Activated CD8-positive, alpha-beta T cell treated with anti-CD3 and anti-CD28 coated beads, Interleukin-2, amount 10 ng/mL, durations not matched to agents 7 days and 5 days (primary cell): Measurements from ENCODE around the gene ASZ1. TPM values are rescaled to one million over a fixed set of nuclear protein-coding genes. Genes with fewer than 3 reads are reported as not detected.
"Not testable (repeated sequence)": the region's sequence is repeated elsewhere in the genome, so short reads cannot be mapped to it uniquely, and the experiment has no call there.

Experiments used
- ATAC-seq: fragments of 150-1000 bp; cut with Tn5 transposase; one replicate; pipeline ENCODE4 v1.10.0; 2021; ENCODE audit warnings: moderate library complexity
- CTCF ChIA-PET: fragments of 350-600 bp; sonication (Branson Sonifier 250); formaldehyde crosslinking; loops from one replicate; lab custom pipeline; 2021; ENCODE audit warnings: antibody characterized with exemption; lab: Charles Lee
- POLR2A ChIA-PET: fragments of 350-600 bp; sonication (Branson Sonifier 250); formaldehyde crosslinking; loops from one replicate; lab custom pipeline; 2021; ENCODE audit warnings: antibody characterized with exemption; lab: Charles Lee
- DNase-seq: peaks from one replicate; pipeline ENCODE4 v3.0.0-alpha.2; 2020
- H3K27ac Mint-ChIP-seq: one replicate; pipeline ENCODE4 v1.8.0; 2021; ENCODE audit warnings: mild to moderate bottlenecking, mixed read lengths
- H3K27me3 Mint-ChIP-seq: one replicate; pipeline ENCODE4 v1.8.0; 2021; ENCODE audit warnings: low read depth, mixed read lengths
- H3K36me3 Mint-ChIP-seq: one replicate; pipeline ENCODE4 v1.8.0; 2021; ENCODE audit warnings: low read depth, mixed read lengths
- H3K4me1 Mint-ChIP-seq: one replicate; pipeline ENCODE4 v1.8.0; 2021; ENCODE audit warnings: low read depth, mixed read lengths
- H3K4me3 Mint-ChIP-seq: one replicate; pipeline ENCODE4 v1.8.0; 2021; ENCODE audit warnings: mild to moderate bottlenecking, mixed read lengths
- H3K9me3 Mint-ChIP-seq: one replicate; pipeline ENCODE4 v1.8.0; 2022; ENCODE audit warnings: mixed read lengths; ENCODE audit not compliant: insufficient read depth
- total RNA-seq, 2 experiments: library from RNA; stranded (reverse); gene quantifications; one replicate each; pipeline ENCODE4 v1.2.3, GENCODE V29; 2021

ASZ1 gene
- total RNA-seq, 2 experiments from 2014 or later, result not detected

DNA sequence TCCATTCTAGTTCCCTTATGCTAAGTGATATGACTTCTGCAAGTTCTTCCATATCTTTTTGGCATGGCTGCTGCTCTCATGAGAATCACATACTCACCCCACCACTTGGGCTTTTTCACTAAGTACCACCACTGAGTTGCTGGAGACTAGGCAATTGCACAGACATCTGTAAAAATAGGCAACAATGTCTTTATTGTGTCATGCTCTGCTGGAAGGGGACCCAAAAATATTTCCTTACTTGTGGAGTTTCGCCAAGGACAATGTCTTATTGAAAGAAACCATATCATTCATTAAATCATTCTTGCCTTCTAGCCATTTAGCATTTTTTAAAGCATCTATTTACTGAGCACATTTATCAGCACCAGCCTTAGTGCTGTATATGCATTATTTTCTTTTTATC, 17.4 kb upstream of the ASZ1 start:
- H3K4me1 Mint-ChIP-seq, result no peaks in the 10 kb centered on the region
- ChIA-PET CTCF (no interaction called here), POLR2A (no interaction called here)
- H3K27me3 Mint-ChIP-seq, result no peaks in the 10 kb centered on the region
- ATAC-seq, result no peak
- no peaks in the 10 kb centered on the region for H3K9me3 Mint-ChIP-seq
- no peak overlapping the region for H3K4me3 Mint-ChIP-seq
- no peak for DNase-seq
- no peaks in the 10 kb centered on the region for H3K36me3 Mint-ChIP-seq
- no peak overlapping the region for H3K27ac Mint-ChIP-seq

DNA sequence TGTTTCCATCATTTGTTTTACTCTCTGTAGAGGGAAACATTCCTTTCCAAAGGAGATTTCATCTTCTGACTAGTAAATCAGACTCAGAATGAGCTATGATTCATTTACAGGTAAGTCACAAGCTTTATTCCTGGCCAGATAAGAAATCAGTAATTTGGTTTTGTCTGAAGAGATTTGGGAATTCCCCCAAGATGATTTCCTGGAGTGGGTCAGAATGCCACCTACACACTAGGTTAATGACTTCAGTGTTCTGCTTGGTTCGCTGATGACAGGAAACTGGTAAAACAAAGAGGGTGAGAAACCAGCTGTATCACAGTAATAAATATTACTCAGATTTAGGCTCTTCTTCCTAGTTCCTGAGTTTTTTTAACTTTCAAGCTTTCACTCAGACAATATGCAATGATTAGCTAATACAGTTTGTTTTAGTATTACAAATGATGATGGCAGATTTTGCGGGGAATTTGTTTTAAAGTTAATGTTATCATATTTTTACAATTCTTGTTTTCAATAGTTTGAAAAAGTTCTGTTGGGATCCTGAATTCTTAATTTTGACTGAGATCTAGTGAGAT, 8.3 kb upstream of the ASZ1 start:
- Mint-ChIP-seq H3K9me3 (no peaks in the 10 kb centered on the region), H3K4me1 (no peaks in the 10 kb centered on the region), H3K27me3 (peaks cover 3% of the 10 kb centered on the region), H3K27ac (no peak overlapping the region), H3K36me3 (no peaks in the 10 kb centered on the region), H3K4me3 (no peak overlapping the region)
- DNase-seq (no peak), ATAC-seq (no peak)
- ChIA-PET POLR2A (no interaction called here), CTCF (no interaction called here)

DNA sequence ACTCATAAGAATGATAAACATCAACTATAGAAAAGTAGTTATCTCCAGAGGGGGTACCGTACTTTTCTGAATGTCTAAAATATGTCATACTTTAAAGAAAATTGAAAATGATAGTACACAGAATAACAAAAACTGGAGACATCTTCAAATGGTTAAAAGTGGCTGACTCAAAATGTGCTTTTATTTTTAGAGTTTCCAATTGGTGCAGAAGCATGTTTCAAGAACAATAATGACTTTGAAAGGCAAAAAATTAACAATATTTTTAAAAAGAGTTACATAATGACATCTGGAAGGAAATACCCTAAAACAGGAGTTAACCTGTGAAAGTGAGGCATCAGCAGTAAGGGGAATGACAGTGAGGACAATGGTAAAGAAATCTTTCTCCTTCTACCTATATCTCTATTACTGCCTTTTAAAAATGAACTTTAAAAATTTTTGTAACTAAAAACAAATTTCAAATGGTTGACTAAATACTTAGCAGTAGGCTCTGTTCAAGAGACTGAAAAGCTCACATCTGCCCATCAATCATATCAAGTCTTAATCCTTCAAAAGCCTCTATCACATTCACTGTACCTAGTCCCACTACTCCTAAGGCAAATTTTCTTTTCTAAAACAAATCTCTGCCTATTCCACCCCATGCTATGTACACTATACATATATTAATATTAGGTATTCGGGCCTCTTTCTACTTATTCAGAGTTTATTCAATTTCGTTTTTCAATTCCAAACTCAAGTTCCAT, 3.0 kb downstream of the ASZ1 start:
- no peaks in the 10 kb centered on the region for H3K27me3 Mint-ChIP-seq
- no peak for ATAC-seq
- ChIA-PET CTCF (no interaction called here), POLR2A (no interaction called here)
- no peaks in the 10 kb centered on the region for H3K9me3 Mint-ChIP-seq
- no peak overlapping the region for H3K27ac Mint-ChIP-seq
- H3K4me1 Mint-ChIP-seq, result no peaks in the 10 kb centered on the region
- no peaks in the 10 kb centered on the region for H3K36me3 Mint-ChIP-seq
- DNase-seq, result no peak
- H3K4me3 Mint-ChIP-seq, result no peak overlapping the region

DNA sequence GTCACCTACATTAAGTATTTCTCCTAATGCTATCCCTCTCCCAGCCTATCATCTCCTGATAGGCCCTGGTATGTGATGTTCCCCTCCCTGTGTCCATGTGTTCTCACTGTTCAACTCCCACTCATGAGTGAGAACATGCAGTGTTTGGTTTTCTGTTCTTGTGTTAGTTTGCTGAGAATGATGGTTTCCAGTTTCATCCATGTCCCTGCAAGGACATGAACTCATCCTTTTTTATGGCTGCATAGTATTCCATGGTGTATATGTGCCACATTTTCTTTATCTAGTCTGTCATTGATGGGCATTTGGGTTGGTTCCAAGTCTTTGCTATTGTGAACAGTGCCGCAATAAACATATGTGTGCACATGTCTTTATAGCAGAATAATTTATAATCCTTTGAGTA, 12.7 kb downstream of the ASZ1 start:
- H3K27me3 Mint-ChIP-seq, DNase-seq, H3K27ac Mint-ChIP-seq, H3K4me1 Mint-ChIP-seq, POLR2A ChIA-PET, CTCF ChIA-PET, H3K9me3 Mint-ChIP-seq, H3K4me3 Mint-ChIP-seq, H3K36me3 Mint-ChIP-seq, ATAC-seq: not testable (repeated sequence)

DNA sequence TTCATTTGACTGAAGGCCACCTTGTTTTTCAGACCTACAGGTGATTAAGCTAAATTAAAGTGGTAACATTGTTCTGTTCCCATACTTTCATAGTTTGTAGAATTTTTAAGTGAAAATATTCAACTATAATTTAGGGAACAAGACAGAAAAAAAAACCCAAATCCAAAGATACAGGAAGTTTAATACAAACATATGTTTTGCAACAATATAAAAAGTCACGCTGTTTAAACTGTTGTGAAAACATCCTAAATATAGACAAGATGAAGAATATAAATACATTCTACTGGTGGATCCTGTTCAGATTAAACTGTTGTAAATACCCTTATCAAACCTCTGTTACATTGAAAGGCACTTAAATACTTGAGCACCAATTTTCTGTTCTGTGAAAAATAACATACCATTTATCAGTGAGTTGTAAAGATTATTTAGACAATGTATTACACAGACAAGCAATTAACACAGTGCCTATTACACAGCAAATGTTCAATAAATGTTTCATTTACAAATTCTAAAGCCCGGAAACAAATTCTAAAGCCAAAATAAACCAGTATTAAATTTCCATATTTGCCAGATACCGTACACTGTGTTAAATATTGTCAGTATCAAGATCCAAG, 14.2 kb downstream of the ASZ1 start:
- DNase-seq (no peak), ATAC-seq (no peak)
- POLR2A ChIA-PET, result no interaction called here
- Mint-ChIP-seq H3K4me3 (no peak overlapping the region), H3K9me3 (no peaks in the 10 kb centered on the region), H3K36me3 (no peaks in the 10 kb centered on the region), H3K27me3 (no peaks in the 10 kb centered on the region), H3K27ac (no peak overlapping the region), H3K4me1 (no peaks in the 10 kb centered on the region)
- CTCF ChIA-PET, result no interaction called here

DNA sequence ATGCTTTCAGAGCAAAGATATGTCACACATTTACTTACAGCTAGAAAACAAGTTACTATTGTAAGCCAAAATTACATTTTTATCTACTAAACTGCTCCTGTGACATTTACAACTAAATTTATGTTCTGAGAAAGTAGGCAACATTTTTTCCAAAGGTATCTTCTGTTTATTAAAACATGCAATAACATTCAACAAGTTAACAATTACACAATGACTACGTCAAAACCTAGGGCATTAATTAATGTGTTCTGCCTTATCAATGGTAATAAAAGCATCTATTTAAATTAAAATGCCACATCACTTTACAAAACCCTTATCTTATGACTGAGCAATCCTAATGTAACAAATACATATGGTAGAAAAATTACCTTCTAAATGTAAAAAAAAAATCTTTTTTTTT, 14.9 kb downstream of the ASZ1 start:
- no peak overlapping the region for H3K4me3 Mint-ChIP-seq
- no peaks in the 10 kb centered on the region for H3K27me3 Mint-ChIP-seq
- no peak for ATAC-seq

DNA sequence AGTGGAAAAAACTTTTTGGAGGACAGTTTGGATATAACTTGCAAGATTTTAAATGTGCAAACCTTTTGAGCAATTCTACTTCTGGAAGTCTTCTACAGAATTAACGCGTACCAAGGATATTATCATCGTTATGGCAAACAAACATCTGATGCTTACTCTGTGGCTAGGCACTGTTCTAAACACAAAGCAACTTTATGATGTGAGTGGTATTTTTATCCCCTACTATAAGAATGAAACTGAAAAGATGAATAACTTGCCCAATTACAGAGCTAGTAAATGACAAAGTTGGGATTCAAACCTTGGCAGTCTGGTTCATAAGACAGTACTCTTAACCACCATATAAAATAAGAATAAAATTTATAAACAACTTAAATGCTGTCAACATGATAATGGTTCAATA, 15.8 kb downstream of the ASZ1 start:
- CTCF ChIA-PET, result no interaction called here
- no peak for ATAC-seq
- Mint-ChIP-seq H3K4me3 (no peak overlapping the region), H3K27me3 (no peaks in the 10 kb centered on the region), H3K27ac (no peak overlapping the region), H3K4me1 (no peaks in the 10 kb centered on the region), H3K36me3 (no peaks in the 10 kb centered on the region), H3K9me3 (no peaks in the 10 kb centered on the region)
- DNase-seq, result no peak
- POLR2A ChIA-PET, result no interaction called here

More for the DNA sequence above, 14.9 kb downstream of the ASZ1 start:
- Mint-ChIP-seq H3K4me1 (no peaks in the 10 kb centered on the region), H3K36me3 (no peaks in the 10 kb centered on the region), H3K9me3 (no peaks in the 10 kb centered on the region), H3K27ac (no peak overlapping the region)
- ChIA-PET CTCF (no interaction called here), POLR2A (no interaction called here)
- no peak for DNase-seq

DNA sequence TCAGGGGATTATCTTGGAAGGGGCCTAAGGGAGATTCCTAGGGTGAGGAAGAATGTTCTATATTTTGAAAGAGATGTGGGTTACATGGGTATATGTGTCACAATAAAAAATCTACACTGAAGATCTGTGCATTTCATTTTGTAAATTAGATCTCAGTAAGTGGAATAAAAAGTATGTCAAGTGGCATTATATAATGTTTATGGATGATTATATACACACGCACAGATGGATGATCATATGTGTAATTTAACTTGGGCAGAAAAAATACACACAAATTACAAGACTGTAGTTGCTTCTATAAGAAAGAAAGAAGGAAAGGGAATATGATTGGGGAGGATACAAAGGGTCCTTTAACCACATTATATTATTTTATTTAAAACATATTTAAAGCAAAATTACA, 18.5 kb downstream of the ASZ1 start:
- Mint-ChIP-seq H3K27me3 (no peaks in the 10 kb centered on the region), H3K9me3 (no peaks in the 10 kb centered on the region), H3K4me3 (no peak overlapping the region), H3K4me1 (no peaks in the 10 kb centered on the region), H3K36me3 (no peaks in the 10 kb centered on the region), H3K27ac (no peak overlapping the region)
- DNase-seq, result no peak
- ATAC-seq, result no peak
- ChIA-PET CTCF (no interaction called here), POLR2A (no interaction called here)

DNA sequence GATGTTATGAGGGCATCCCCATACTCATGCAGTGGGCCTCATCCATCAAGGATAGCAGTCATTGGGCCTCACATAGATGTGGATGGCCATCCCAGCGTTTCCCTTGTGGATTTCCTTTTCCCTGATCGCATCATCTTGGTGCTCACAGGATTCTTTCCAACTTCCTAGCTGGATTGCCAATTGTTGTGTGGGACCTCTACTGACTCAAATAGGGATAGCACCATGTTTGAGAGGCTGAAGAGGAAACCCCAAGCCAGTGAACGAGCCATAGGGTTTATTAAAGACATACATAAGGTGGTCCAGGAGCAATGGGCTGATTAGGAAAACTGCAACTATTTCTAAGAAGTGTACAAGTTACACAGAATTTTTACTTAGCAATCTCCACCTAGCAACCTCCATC, 21.8 kb downstream of the ASZ1 start:
- Mint-ChIP-seq H3K4me1 (no peaks in the 10 kb centered on the region), H3K27me3 (no peaks in the 10 kb centered on the region), H3K36me3 (no peaks in the 10 kb centered on the region), H3K27ac (no peak overlapping the region), H3K9me3 (no peaks in the 10 kb centered on the region), H3K4me3 (no peak overlapping the region)
- DNase-seq (no peak), ATAC-seq (no peak)
- CTCF ChIA-PET, result no interaction called here
- POLR2A ChIA-PET, result no interaction called here

DNA sequence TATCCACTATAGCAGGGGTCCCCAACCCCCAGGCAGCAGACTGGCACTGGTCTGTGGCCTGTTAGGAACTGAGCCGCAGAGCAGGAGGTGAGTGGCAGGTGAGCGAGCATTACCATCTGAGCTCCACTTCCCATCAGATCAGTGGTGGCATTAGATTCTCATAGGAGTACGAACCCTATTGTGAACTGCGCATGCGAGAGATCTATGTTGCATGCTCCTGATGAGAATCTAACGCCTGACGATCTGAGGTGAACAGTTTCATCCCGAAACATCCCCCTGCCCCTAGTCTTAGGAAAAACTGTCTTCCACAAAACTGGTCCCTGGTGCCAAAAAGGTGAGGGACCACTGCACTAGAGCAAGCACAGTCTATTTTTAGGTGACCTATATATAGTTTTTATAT, 23.6 kb downstream of the ASZ1 start:
- Mint-ChIP-seq H3K9me3 (no peaks in the 10 kb centered on the region), H3K4me1 (no peaks in the 10 kb centered on the region), H3K4me3 (no peak overlapping the region), H3K36me3 (no peaks in the 10 kb centered on the region), H3K27ac (no peak overlapping the region), H3K27me3 (no peaks in the 10 kb centered on the region)
- no peak for DNase-seq
- CTCF ChIA-PET, result no interaction called here
- ATAC-seq, result no peak
- POLR2A ChIA-PET, result no interaction called here

DNA sequence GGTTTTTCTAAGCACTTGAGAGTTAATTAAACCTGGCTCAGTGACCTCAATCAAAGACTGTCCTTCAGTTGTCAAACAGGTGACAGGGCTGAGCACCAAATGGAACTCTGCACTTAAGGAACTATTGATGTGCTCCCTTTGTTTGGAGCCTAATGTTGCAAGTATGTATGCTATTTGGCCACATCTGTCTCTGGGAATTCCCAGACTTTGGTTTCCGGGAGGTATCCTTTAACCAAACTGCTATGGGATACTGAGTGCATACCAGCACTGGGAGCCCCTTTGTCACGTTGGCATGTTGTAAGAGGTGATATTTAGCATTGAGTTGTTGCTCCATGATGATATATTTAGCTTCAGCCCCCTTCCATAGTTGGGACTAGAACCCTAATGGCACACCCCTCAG, 25.2 kb downstream of the ASZ1 start:
- ATAC-seq, result no peak
- Mint-ChIP-seq H3K9me3 (no peaks in the 10 kb centered on the region), H3K4me1 (no peaks in the 10 kb centered on the region), H3K4me3 (no peak overlapping the region), H3K27me3 (no peaks in the 10 kb centered on the region), H3K36me3 (no peaks in the 10 kb centered on the region), H3K27ac (no peak overlapping the region)
- no peak for DNase-seq
- ChIA-PET CTCF (no interaction called here), POLR2A (no interaction called here)

DNA sequence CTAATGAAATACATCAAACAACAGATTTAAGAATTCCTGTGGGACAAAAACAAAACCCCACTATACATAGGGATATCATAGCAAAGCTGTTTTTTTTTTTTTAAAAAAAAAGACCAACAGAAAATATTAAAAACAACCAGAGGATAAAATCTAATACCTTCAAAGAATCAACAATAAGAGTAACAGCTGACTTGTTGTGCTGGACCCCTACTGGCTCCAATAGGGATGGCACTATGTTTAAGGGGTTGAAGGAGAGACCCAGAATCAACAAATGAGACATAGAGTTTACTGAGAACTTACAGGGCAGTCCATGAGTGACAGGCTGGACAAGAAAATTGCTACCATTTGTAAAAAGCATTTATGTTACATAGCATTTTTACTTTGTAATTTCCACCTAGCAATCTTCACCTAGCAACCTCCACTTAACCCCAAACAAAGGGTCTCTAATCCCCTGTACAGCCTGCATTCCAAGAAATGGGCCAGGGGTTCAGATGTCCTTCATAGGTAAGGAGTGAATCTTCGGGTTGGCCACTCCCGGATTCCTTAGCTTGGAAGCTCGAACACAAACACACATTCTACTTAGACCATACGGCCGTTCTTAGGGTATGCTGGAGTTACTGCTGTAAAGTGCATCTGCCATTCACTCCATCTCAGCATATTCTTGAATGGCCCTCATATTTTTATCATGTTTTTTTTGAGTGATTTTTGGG, 25.8 kb downstream of the ASZ1 start:
- H3K4me1 Mint-ChIP-seq, result no peaks in the 10 kb centered on the region
- H3K27ac Mint-ChIP-seq, result no peak overlapping the region
- H3K9me3 Mint-ChIP-seq, result no peaks in the 10 kb centered on the region
- H3K4me3 Mint-ChIP-seq, result no peak overlapping the region
- ChIA-PET POLR2A (interaction anchor here (0.5 kb wide), 1 partner anchor 461 kb away, joined by 4 read pairs; no protein-coding TSS in a partner anchor), CTCF (no interaction called here)
- DNase-seq (no peak), ATAC-seq (no peak)
- H3K36me3 Mint-ChIP-seq, result no peaks in the 10 kb centered on the region
- H3K27me3 Mint-ChIP-seq, result no peaks in the 10 kb centered on the region
